ENCODE data around the gene DCAF10.
A peak's percentile ranks its signal among the peaks of the same experiment; 100 is the strongest.
"Not testable (repeated sequence)": the region's sequence is repeated elsewhere in the genome, so short reads cannot be mapped to it uniquely, and the experiment has no call there.

DCAF10 gene

GRCh38 chr9:37800631-37801286 lies at the start of gene DCAF10:
Gene DCAF10 (plus strand): TSS chr9:37800797. CDS start chr9:37800867, 70 bp downstream.
- peak; percentile 76 to 88 (median 84) for DNase-seq (ENCODE audit: low read depth in 4 of 4, low spot score in 1 of 4)

DNA sequence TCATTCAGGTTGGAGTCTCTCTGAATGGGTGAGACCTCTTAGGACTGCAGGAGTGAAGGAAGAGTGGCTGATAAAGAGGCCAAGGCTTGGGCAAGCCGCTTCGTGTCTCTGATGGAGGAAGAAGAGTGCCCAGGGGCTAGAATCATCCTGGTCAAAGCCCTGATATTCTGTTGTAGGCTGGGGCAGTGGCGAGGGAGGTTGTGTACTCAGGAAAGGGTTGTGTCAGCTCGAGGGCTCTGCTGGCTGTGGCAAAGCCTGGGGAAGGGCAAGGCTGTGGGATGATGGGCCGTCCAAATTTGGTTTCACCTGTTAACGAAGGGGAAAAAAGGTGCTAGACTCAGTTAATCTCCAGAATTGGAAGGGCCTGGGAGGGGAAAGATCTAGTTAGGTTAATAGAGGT lies 49.4 kb upstream of the DCAF10 start:
- DNase-seq (ENCODE audit: low read depth in 4 of 4, low spot score in 1 of 4): no peak

DNA sequence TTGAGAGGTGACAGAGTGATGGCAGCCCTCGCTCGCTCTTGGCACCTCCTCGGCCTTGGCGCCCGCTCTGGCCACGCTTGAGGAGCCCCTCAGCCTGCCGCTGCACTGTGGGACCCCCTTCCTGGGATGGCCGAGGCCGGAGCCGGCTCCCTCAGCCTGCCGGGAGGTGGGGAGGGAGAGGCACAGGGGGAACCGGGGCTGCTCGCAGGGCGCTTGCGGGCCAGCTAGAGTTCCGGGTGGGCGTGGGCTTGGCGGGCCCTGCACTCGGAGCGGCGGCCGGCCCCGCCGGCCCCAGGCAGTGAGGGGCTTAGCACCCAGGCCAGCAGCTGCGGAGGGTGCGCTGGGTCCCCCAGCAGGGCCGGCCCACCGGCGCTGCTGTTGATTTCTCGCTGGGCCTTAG lies 48.9 kb upstream of the DCAF10 start:
- not testable (repeated sequence) for DNase-seq (ENCODE audit: low read depth in 4 of 4, low spot score in 1 of 4)

DNA sequence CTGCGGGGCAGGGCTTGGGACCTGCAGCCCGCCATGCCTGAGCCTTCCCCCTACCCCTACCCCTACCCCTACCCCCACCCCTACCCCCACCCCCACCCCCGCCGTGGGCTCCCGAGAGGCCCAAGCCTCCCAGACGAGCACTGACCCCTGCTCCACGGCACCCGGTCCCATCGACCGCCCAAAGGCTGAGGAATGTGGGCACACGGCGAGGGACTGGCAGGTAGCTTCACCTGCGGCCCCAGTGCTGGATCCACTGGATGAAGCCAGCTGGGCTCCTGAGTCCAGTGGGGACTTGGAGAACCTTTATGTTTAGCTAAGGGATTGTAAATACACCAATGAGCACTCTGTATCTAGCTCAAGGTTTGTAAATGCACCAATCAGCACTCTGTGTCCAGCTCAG lies 48.5 kb upstream of the DCAF10 start:
- DNase-seq (ENCODE audit: low read depth in 4 of 4, low spot score in 1 of 4): not testable (repeated sequence)

DNA sequence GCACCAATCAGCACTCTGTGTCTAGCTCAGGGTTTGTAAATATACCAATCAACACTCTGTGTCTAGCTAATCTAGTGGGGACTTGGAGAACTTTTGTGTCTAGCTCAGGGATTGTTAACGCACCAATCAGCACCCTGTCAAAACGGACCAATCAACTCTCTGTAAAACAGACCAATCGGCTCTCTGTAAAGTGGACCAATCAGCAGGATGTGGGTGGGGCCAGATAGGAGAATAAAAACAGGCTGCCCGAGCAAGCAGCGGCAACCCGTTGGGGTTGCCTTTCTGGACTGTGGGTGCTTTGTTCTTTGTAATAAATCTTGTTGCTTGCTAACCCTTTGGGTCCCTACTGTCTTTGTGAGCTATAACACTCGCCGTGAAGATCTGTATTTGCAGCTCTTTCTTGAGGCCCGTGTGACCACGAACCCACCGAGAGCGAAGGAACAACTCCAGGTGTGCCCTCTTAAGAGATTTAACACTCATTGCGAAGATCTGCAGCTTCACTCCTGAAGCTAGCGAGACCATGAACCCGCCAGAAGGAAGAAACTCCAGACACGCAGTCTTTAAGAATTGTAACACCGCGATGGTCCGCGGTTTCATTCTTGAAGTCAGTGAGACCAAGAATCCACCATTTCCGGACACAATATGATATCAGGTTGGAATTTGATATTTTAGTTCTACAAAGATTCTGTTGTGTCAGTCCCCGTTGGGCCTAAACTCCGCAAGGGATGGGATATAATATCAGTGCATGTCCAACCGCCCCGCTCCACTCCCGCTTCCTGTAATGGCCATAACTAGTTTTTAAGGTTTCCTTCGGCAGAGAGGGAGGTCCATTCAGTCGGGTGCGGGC lies 47.7 kb upstream of the DCAF10 start:
- no peak for DNase-seq (ENCODE audit: low read depth in 4 of 4, low spot score in 1 of 4)

DNA sequence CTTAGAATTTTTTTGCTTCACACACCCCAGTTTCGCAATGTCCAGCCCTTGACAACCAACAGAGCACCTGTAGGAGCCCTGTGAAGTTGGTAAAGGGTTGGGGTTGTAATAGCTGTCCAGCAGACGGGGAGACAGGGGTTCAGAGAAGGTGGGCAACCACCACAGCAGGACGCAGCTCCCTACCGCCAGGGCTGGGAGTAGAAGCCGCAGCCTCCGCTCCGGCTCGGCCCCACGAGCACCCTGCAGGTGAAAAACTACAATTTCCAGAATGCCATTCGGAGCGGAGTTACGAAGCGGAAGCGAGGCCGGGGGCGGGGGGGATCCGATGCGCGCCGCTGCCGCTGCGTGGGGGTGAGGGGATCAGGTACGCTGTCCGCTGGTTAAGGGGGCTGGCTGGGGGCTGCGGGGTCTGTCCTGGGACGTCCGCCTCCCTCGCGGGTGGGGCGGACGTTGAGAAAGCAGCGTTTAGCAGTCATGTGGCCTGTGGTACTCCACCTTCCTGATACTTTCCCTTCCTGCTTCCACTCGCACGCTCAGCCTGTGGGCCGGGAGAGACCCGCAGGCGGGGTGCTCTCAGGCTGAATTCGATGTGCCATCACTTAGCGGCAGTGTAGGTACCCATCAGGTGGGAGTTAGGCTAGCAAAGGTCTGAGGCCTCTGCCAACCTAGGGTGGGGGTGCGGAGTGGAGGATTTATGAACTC lies 47.0 kb upstream of the DCAF10 start, which contains the start of gene TRMT10B:
TRMT10B (plus strand) TSS at position 317 of the 702 bp plus-strand sequence. CDS start 8,127 bp downstream, outside the sequence.
- peak; percentile 41 to 73 (median 60) for DNase-seq (ENCODE audit: low read depth in 4 of 4, low spot score in 1 of 4)

GRCh38 chr9:37758747-37759146 lies 41.9 kb upstream of the DCAF10 start:
- no peak for DNase-seq (ENCODE audit: low read depth in 4 of 4, low spot score in 1 of 4)

GRCh38 chr9:37760416-37761161 lies 40.0 kb upstream of the DCAF10 start:
- no peak for DNase-seq (ENCODE audit: low read depth in 4 of 4, low spot score in 1 of 4)

GRCh38 chr9:37761511-37761910 lies 39.1 kb upstream of the DCAF10 start:
- DNase-seq (ENCODE audit: low read depth in 4 of 4, low spot score in 1 of 4): no peak

DNA sequence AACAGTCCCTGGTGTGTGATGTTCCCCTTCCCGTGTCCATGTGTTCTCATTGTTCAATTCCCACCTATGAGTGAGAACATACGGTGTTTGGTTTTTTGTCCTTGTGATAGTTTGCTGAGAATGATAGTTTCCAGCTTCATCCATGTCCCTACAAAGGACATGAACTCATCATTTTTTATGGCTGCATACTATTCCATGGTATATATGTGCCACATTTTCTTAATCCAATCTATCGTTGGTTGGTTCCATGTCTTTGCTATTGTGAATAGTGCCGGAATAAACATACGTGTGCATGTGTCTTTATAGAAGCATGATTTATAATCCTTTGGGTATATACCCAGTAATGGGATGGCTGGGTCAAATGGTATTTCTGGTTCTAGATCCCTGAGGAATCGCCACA lies 35.3 kb upstream of the DCAF10 start:
- not testable (repeated sequence) for DNase-seq (ENCODE audit: low read depth in 4 of 4, low spot score in 1 of 4)

DNA sequence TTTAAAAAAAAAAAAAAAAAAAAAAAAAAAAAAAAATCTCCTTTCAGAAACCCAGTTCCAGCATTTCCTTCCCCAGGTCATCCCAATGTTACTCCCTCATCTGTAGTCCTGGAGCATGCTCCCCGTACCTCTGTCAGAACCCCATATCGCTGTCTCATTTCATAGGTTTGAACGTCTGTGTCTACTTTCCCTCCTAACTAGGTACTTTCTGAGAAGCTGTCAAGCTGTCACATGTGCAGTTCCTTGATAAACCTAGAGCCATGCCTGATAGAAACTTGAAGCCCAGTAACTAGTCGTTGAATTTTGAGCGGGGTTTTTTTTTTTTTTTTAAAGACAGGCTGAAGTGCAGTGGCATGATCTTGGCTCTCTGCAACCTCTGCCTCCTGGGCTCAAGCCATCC lies 31.3 kb upstream of the DCAF10 start:
- no peak for DNase-seq (ENCODE audit: low read depth in 4 of 4, low spot score in 1 of 4)

- DNase-seq (ENCODE audit: low read depth in 4 of 4, low spot score in 1 of 4): no peak
Measured at GRCh38 chr9:37769995-37770394, 30.6 kb upstream of the DCAF10 start.

- DNase-seq (ENCODE audit: low read depth in 4 of 4, low spot score in 1 of 4): no peak
Measured at GRCh38 chr9:37775216-37775919, 25.2 kb upstream of the DCAF10 start.

DNA sequence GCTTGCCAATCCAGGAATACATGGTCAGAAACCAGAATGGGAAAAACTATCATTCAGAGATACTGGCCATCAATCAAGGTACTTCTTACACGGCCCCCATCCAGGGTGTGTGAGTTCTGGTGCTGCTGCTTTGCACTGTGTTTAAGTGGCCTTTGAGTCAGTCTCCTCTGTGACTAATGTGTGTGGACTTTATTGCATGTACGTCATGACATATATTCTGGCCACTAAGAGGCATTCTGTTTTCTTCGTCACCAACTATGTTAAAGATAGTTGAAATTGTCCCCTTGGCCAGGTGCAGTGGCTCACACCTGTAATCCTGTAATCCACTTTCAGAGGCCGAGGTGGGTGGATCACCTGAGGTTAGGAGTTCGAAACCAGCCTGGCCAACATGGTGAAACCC lies 24.3 kb upstream of the DCAF10 start:
- DNase-seq (ENCODE audit: low read depth in 4 of 4, low spot score in 1 of 4): no peak

DNA sequence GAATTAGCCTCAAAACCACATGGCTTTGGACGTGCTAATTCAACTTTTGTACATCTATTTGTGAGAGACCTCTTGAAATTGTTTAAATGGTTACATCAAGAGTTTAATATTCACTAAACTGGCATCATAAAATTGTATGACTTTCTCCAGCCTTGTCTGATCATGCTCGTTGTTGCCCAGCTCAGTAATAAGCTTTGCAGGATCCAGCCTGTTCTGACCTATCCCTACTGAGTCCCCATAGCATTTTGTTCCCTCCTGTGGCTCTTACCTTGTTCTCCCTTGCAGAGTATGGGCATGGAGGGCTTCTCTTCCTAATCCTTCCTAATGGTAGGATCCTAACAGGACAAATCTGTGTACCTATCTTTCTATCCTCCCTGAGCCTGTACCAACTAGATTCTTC lies 22.1 kb upstream of the DCAF10 start:
- no peak for DNase-seq (ENCODE audit: low read depth in 4 of 4, low spot score in 1 of 4)

GRCh38 chr9:37784291-37784615 lies 16.3 kb upstream of the DCAF10 start:
- no peak for DNase-seq (ENCODE audit: low read depth in 4 of 4, low spot score in 1 of 4)

DNA sequence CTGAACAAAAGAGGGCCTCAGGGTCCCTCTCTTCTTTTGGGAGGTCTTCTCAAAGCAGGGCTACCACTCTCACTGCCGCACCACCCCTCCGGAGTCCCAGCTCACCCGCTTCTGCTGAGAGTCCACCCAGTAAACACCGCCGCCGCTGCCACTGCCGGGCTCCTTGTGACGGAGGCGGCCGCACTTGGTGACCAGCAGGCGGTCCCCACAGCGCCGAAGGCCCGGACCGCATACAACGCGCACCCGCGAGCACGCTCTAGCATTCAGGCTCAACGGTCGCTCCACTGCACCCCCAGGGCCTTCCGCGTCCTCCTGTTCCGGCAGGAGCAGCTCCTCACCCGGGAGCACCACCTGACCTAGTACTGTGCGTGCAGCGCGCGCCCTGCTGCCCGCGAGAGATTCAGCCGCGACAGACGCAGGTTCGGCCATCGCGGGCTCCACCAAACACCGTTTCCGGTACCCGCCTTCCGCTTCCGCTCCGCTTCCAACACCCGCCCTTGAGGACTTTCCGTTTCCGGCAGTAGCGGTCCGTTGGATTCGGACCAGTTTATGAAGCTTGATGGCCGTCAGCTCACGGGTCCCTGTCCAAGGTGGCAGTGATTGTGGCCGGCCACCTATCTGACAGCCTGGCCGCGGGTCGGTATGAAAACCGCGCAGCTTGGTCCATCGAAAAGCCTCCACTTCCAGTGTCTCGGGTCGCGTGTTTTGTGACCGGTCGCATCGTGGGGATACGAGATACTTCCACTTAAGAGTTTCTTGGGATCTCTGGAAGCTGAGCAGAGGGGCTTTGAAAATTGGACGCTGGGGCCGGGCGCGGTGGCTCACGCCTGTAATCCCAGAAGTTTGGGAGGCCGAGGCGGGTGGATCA lies 15.7 kb upstream of the DCAF10 start, which contains the start of gene EXOSC3:
EXOSC3 (minus strand) TSS at position 449 of the 868 bp plus-strand sequence; CDS start at position 429, 20 bp downstream.
- DNase-seq (ENCODE audit: low read depth in 4 of 4, low spot score in 1 of 4): peak; percentile 71 to 84 (median 82)

DNA sequence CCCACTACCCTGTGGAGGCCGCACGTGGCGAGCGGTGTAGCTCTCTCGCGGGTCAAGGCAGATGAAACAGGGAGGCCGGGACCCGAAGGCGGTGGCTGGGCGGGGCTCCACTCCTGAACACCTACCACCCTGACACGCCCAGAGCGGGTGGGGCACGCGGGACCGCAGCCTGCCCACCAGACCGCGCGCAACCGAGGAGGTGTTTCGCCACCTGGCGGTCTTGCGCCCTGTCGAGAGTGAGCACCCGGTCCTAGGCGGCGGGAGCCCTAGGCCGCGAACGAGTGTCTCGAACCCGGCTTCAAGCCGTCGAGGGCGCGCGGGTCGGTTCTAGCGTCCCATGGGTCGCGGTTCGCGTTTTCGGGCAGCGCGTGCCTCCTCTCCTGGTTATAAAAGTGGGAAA lies 13.5 kb upstream of the DCAF10 start:
- no peak for DNase-seq (ENCODE audit: low read depth in 4 of 4, low spot score in 1 of 4)

GRCh38 chr9:37788332-37788731 lies 12.3 kb upstream of the DCAF10 start:
- DNase-seq (ENCODE audit: low read depth in 4 of 4, low spot score in 1 of 4): no peak
